ENCODE measurements around the gene SSMEM1. TPM values are rescaled to one million over a fixed set of nuclear protein-coding genes. Genes with fewer than 3 reads are reported as not detected.

SSMEM1 gene, protein sequence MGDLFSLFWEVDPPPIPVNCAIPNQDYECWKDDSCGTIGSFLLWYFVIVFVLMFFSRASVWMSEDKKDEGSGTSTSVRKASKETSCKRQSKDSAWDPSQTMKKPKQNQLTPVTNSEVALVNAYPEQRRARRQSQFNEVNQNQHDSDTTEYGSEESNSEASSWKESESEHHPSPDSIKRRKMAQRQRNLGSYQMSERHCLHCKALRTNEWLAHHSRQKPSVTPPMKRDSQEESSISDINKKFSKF
- not detected for total RNA-seq
- polyA plus RNA-seq (2013, experiment 1 of 2), result not detected
- not detected for polyA plus RNA-seq (2013, experiment 2 of 2)
- long read RNA-seq, experiment 1, result 0 reads
- long read RNA-seq, experiment 2, result 0 reads
- long read RNA-seq, experiment 3, result 0 reads
- long read RNA-seq, experiment 4, result 0 reads

DNA sequence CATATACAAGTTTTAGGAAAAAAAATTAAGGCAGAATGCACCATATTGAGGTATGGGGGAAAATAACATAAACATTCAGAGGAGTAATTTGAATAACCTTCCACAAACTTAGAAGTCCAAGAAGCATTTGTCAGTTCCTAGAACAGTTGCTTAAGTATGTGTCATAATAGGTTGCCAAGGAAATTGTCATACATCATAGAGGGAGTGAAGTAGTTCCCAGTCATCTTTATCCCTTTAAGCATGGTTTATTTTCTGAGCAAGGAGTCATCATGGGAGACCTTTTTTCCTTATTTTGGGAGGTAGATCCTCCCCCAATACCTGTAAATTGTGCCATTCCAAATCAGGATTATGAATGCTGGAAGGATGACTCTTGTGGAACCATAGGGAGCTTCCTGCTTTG lies at the start of gene SSMEM1:
Gene SSMEM1 (plus strand): TSS at position 219 of the 400 bp plus-strand sequence. CDS start 51 bp downstream, at position 270.
- DNase-seq, result no peak

GRCh38 chr7:130160023-130160422 lies 47.6 kb upstream of the SSMEM1 start:
- TF ChIP-seq CTCF (conservative IDR thresholded peaks at IDR 0.05), result no peak
- Histone ChIP-seq H3K27me3 (ENCODE audit: control insufficient read depth, insufficient read depth, low read length, poor library complexity, severe bottlenecking) (no peaks in the 10 kb centered on the region), H3K4me1 (ENCODE audit: control insufficient read depth, insufficient read depth, low read length) (no peaks in the 10 kb centered on the region), H3K36me3 (ENCODE audit: control insufficient read depth, insufficient read depth, low read length) (peaks cover 45% of the 10 kb centered on the region), H3K9ac (ENCODE audit: extremely low read depth, low read length, poor library complexity, severe bottlenecking) (no peak overlapping the region), H3K9me3 (ENCODE audit: control insufficient read depth, low read length) (peaks cover 4% of the 10 kb centered on the region), H3K4me3 (ENCODE audit: low read length) (no peak overlapping the region), H3K27ac (ENCODE audit: low read depth, low read length) (no peak overlapping the region)
- H3K27me3 Mint-ChIP-seq (ENCODE audit: insufficient read depth), result no peaks in the 10 kb centered on the region
- H3K9me3 Mint-ChIP-seq, result peaks cover 14% of the 10 kb centered on the region
- DNase-seq, result no peak
- H3K27ac Mint-ChIP-seq, result no peak overlapping the region
- no peak overlapping the region for H3K4me3 Mint-ChIP-seq
- peaks cover 69% of the 10 kb centered on the region for H3K36me3 Mint-ChIP-seq (ENCODE audit: low read depth)
- H3K4me1 Mint-ChIP-seq, result no peaks in the 10 kb centered on the region
- 93 to 97% methylated on average over 2 of the region's 2 CpGs for WGBS, 2 experiments (ENCODE audit: insufficient coverage in 1 of 2, insufficient read length in 1 of 2)

More for the DNA sequence above, at the start of gene SSMEM1:
- Mint-ChIP-seq H3K27me3 (ENCODE audit: insufficient read depth) (no peaks in the 10 kb centered on the region), H3K4me3 (no peak within 1 kb of the TSS), H3K27ac (no peak within 1 kb of the TSS), H3K4me1 (no peaks in the 10 kb centered on the region), H3K36me3 (ENCODE audit: low read depth) (peaks cover 11% of the 10 kb centered on the region), H3K9me3 (no peaks in the 10 kb centered on the region)
- Histone ChIP-seq H3K9ac (ENCODE audit: extremely low read depth, low read length, poor library complexity, severe bottlenecking) (no peak within 1 kb of the TSS), H3K36me3 (ENCODE audit: control insufficient read depth, insufficient read depth, low read length) (peaks cover 13% of the 10 kb centered on the region), H3K4me3 (ENCODE audit: low read length) (no peak within 1 kb of the TSS), H3K9me3 (ENCODE audit: control insufficient read depth, low read length) (no peaks in the 10 kb centered on the region), H3K27ac (ENCODE audit: low read depth, low read length) (no peak within 1 kb of the TSS), H3K27me3 (ENCODE audit: control insufficient read depth, insufficient read depth, low read length, poor library complexity, severe bottlenecking) (no peaks in the 10 kb centered on the region), H3K4me1 (ENCODE audit: control insufficient read depth, insufficient read depth, low read length) (no peaks in the 10 kb centered on the region)
- TF ChIP-seq CTCF (conservative IDR thresholded peaks at IDR 0.05), result no peak

DNA sequence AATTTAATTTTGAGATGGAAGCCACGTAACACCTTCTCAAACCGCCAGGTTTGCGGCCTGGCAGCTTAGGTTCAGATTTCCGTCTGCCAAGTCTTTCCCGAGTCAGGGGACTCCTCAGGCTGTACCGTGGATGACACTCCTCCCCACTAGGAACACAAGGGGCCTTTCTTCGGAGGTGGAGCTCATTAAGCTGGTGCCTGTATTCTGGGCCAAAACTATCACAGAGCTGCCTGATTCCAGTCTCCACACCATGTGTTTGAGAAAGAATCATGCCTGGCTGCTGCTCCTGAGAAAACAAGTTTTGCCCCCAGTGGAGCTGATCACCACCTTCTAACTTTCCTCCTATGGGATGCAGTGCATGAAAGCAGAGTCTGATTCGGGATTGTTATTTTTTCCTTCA lies 47.2 kb upstream of the SSMEM1 start:
- H3K9me3 Mint-ChIP-seq, result peaks cover 13% of the 10 kb centered on the region
- no peak overlapping the region for H3K4me3 Mint-ChIP-seq
- WGBS, 2 experiments (ENCODE audit: insufficient coverage in 1 of 2, insufficient read length in 1 of 2), result 94 to 96% methylated on average over 7 to 8 of the region's 8 CpGs
- peaks cover 72% of the 10 kb centered on the region for H3K36me3 Mint-ChIP-seq (ENCODE audit: low read depth)
- no peaks in the 10 kb centered on the region for H3K4me1 ChIP-seq (ENCODE audit: control insufficient read depth, insufficient read depth, low read length)
- peaks cover 4% of the 10 kb centered on the region for H3K9me3 ChIP-seq (ENCODE audit: control insufficient read depth, low read length)
- no peak overlapping the region for H3K27ac Mint-ChIP-seq
- no peak overlapping the region for H3K4me3 ChIP-seq (ENCODE audit: low read length)
- H3K27me3 Mint-ChIP-seq (ENCODE audit: insufficient read depth), result no peaks in the 10 kb centered on the region
- no peak overlapping the region for H3K27ac ChIP-seq (ENCODE audit: low read depth, low read length)
- H3K4me1 Mint-ChIP-seq, result no peaks in the 10 kb centered on the region
- no peak for DNase-seq
- peaks cover 47% of the 10 kb centered on the region for H3K36me3 ChIP-seq (ENCODE audit: control insufficient read depth, insufficient read depth, low read length)
- H3K9ac ChIP-seq (ENCODE audit: extremely low read depth, low read length, poor library complexity, severe bottlenecking), result no peak overlapping the region
- H3K27me3 ChIP-seq (ENCODE audit: control insufficient read depth, insufficient read depth, low read length, poor library complexity, severe bottlenecking), result no peaks in the 10 kb centered on the region
- no peak for TF ChIP-seq CTCF (conservative IDR thresholded peaks at IDR 0.05)

Measured in endodermal cell (in vitro differentiated cells).